Activated naive CD8-positive, alpha-beta T cell treated with anti-CD3 and anti-CD28 coated beads for 36 hours (primary cell): ENCODE data around the gene AKR1C3. TPM values are rescaled to one million over a fixed set of nuclear protein-coding genes. Genes with fewer than 3 reads are reported as not detected.
"Not testable (repeated sequence)": the region's sequence is repeated elsewhere in the genome, so short reads cannot be mapped to it uniquely, and the experiment has no call there.

Source experiments
- DNase-seq: peaks from one replicate; pipeline ENCODE4 v3.0.0; 2021
- H3K27ac Mint-ChIP-seq: one replicate; pipeline ENCODE4 v1.8.0; 2022; ENCODE audit warnings: mild to moderate bottlenecking, moderate library complexity, mixed read lengths
- H3K27me3 Mint-ChIP-seq: one replicate; pipeline ENCODE4 v1.8.0; 2022; ENCODE audit warnings: mild to moderate bottlenecking, mixed read lengths
- H3K36me3 Mint-ChIP-seq: one replicate; pipeline ENCODE4 v1.8.0; 2021; ENCODE audit warnings: mild to moderate bottlenecking, mixed read lengths
- H3K4me1 Mint-ChIP-seq: one replicate; pipeline ENCODE4 v1.8.0; 2021; ENCODE audit warnings: mixed read lengths
- H3K4me3 Mint-ChIP-seq: one replicate; pipeline ENCODE4 v1.8.0; 2022; ENCODE audit warnings: mild to moderate bottlenecking, moderate library complexity, mixed read lengths
- H3K9me3 Mint-ChIP-seq: one replicate; pipeline ENCODE4 v1.8.0; 2022; ENCODE audit warnings: mixed read lengths
- total RNA-seq, 2 experiments: library from RNA; stranded (reverse); gene quantifications; one replicate each; pipeline ENCODE4 v1.2.3, GENCODE V29; 2021

The AKR1C3 gene
- total RNA-seq, 2 experiments from 2014 or later: 0.50 to 0.87 TPM

- H3K27me3 Mint-ChIP-seq: peaks cover 3% of the 10 kb centered on the region
- no peak for DNase-seq
- H3K9me3 Mint-ChIP-seq: no peaks in the 10 kb centered on the region
- no peaks in the 10 kb centered on the region for H3K36me3 Mint-ChIP-seq
- H3K4me3 Mint-ChIP-seq: no peak overlapping the region
- no peak overlapping the region for H3K27ac Mint-ChIP-seq
- H3K4me1 Mint-ChIP-seq: no peaks in the 10 kb centered on the region
These were observed 11.4 kb downstream of the AKR1C3 start for GRCh38 chr10:5105626-5106025.

- Mint-ChIP-seq H3K9me3 (no peaks in the 10 kb centered on the region), H3K27ac (no peak overlapping the region), H3K36me3 (no peaks in the 10 kb centered on the region), H3K4me1 (no peaks in the 10 kb centered on the region), H3K4me3 (no peak overlapping the region), H3K27me3 (peaks cover 3% of the 10 kb centered on the region)
- DNase-seq: no peak
These were observed 12.3 kb downstream of the AKR1C3 start for GRCh38 chr10:5106553-5106952.

DNA sequence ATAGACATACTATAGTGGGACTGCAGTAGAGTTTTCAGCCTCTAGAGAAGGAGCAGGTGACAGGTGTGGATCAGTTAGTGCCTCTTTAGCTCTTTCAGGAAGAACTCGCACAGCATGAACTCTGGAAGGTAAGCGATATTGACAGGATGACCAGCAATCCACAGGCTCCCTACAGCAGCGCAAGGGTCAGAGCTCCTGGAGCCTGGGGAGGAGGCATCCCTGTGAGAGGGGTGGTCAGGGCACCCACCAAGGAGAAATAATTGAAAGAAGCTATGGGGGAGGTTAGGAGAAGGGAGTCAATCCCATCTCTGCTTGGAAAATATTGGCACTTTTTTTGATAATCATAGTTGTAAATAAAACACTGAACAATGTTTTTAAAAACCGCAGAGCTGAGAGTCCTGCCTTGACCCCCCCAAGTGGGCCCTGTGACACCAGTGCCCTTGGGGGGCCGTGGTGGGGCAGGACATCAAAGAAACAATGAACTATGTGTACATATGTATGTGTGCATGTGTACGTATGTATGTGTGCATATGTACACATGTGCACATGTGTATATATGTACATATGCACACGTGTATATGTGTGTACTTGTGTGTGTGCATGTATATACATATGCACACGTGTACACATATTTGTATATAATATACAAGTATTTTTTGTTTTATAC, 13.8 kb downstream of the AKR1C3 start:
- Mint-ChIP-seq H3K4me3 (no peak overlapping the region), H3K27ac (no peak overlapping the region), H3K4me1 (no peaks in the 10 kb centered on the region), H3K27me3 (peaks cover 3% of the 10 kb centered on the region), H3K36me3 (no peaks in the 10 kb centered on the region), H3K9me3 (no peaks in the 10 kb centered on the region)
- no peak for DNase-seq

DNA sequence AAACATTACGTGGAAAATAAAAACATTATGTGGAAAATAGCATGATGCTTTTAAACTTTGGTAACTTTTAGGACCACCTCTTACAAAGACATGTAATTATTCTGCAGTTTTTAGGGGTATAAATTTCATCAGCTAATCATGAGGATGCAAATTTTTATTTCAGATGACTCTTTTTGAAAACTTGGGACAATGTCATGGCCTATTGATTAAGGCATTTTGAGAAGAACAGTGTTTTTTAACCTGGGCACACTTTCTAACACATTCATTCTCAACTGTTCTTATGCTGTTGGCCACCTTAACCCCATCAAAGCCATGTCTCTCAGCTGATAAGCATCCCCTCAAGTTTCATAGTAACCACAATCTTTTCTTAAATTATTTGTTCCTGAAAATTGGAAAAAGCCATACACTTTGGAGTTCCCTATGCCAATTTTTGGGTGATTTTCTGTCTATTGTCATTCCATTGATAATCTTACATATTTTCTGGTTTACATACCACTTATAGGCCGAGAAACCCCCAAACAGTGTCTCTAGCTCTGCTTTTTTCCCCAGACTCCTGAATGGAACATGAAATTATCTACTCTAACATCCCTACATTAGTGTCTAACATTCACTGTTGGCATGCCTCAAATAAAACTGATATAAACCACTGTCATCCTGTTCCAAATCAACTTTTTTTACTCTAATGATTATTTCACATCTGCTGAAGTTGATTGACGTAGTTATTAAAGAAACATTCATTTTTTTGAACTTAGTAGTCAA, 14.6 kb downstream of the AKR1C3 start:
- H3K9me3 Mint-ChIP-seq: no peaks in the 10 kb centered on the region
- H3K36me3 Mint-ChIP-seq: no peaks in the 10 kb centered on the region
- H3K27me3 Mint-ChIP-seq: peaks cover 3% of the 10 kb centered on the region
- no peak overlapping the region for H3K4me3 Mint-ChIP-seq
- no peak for DNase-seq
- no peaks in the 10 kb centered on the region for H3K4me1 Mint-ChIP-seq
- H3K27ac Mint-ChIP-seq: no peak overlapping the region

DNA sequence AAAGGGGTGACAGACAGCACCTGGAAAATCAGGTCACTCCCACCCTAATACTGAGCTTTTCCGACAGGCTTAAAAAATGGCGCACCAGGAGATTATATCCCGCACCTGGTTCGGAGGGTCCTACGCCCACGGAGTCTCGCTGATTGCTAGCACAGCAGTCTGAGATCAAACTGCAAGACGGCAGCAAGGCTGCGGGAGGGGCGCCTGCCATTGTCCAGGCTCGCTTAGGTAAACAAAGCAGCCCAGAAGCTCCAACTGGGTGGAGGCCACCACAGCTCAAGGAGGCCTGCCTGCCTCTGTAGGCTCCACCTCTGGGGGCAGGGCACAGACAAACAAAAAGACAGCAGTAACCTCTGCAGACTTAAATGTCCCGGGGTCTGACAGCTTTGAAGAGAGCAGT, 15.6 kb downstream of the AKR1C3 start:
- not testable (repeated sequence) for H3K4me3 Mint-ChIP-seq, DNase-seq, H3K27me3 Mint-ChIP-seq, H3K27ac Mint-ChIP-seq, H3K4me1 Mint-ChIP-seq, H3K9me3 Mint-ChIP-seq, H3K36me3 Mint-ChIP-seq

DNA sequence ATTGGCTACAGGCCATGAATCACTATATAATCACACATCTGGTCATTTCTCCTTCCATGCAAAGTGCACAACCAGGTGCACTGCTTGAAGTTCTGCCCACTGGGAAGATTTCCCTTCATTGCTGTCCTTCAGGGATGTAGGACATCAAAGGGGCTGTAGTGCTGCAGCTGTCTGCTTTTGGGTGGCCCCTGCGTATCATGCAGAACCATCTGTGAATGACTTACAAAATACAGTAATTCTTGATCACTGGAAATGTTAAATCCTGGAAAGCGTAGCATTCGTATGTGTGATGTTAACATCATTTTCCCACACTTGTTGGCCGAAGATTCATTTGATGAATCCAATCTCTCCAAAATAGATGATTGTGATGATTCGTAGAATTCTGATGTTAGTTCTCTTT, 22.4 kb downstream of the AKR1C3 start:
- Mint-ChIP-seq H3K27me3 (peaks cover 5% of the 10 kb centered on the region), H3K4me3 (no peak overlapping the region), H3K36me3 (no peaks in the 10 kb centered on the region), H3K9me3 (peaks cover 5% of the 10 kb centered on the region), H3K4me1 (peaks cover 5% of the 10 kb centered on the region), H3K27ac (no peak overlapping the region)
- no peak for DNase-seq

- no peaks in the 10 kb centered on the region for H3K36me3 Mint-ChIP-seq
- DNase-seq: no peak
These were observed 22.8 kb downstream of the AKR1C3 start for GRCh38 chr10:5117026-5117425.

GRCh38 chr10:5119997-5120396, 25.8 kb downstream of the AKR1C3 start:
- not testable (repeated sequence) for H3K36me3 Mint-ChIP-seq, H3K4me3 Mint-ChIP-seq, DNase-seq, H3K4me1 Mint-ChIP-seq, H3K27me3 Mint-ChIP-seq, H3K9me3 Mint-ChIP-seq, H3K27ac Mint-ChIP-seq

More at GRCh38 chr10:5117026-5117425, 22.8 kb downstream of the AKR1C3 start:
- H3K4me1 Mint-ChIP-seq: peaks cover 5% of the 10 kb centered on the region
- peaks cover 5% of the 10 kb centered on the region for H3K27me3 Mint-ChIP-seq
- no peak overlapping the region for H3K4me3 Mint-ChIP-seq
- H3K27ac Mint-ChIP-seq: no peak overlapping the region
- H3K9me3 Mint-ChIP-seq: peaks cover 5% of the 10 kb centered on the region

- no peak overlapping the region for H3K4me3 Mint-ChIP-seq
- H3K36me3 Mint-ChIP-seq: no peaks in the 10 kb centered on the region
- H3K27ac Mint-ChIP-seq: no peak overlapping the region
- DNase-seq: no peak
- no peaks in the 10 kb centered on the region for H3K4me1 Mint-ChIP-seq
- H3K27me3 Mint-ChIP-seq: no peaks in the 10 kb centered on the region
- H3K9me3 Mint-ChIP-seq: peaks cover 8% of the 10 kb centered on the region
These were observed 29.7 kb downstream of the AKR1C3 start for GRCh38 chr10:5123886-5124285.

GRCh38 chr10:5125315-5126044, 31.3 kb downstream of the AKR1C3 start:
- no peak for DNase-seq
- H3K36me3 Mint-ChIP-seq: no peaks in the 10 kb centered on the region
- H3K9me3 Mint-ChIP-seq: peaks cover 10% of the 10 kb centered on the region
- no peaks in the 10 kb centered on the region for H3K27me3 Mint-ChIP-seq
- H3K4me1 Mint-ChIP-seq: no peaks in the 10 kb centered on the region
- H3K4me3 Mint-ChIP-seq: no peak overlapping the region
- H3K27ac Mint-ChIP-seq: no peak overlapping the region

DNA sequence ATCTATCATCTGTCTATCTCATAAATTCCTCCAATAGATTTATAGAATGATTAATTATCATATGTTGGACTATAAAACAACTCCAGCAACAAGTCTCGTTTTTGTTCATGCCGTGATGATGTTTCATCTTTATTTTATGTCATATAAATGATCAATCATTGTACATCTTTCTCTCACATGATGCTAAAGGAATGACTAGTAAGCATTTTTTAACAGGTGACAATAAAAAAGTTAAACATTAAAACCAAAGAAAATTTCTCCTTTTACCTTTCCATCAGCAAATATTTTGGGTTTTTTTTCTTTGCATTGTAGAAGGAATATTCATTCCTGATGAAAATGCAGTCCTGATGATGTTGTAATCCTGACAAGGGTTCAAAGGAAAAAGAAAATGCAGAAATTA, 41.4 kb downstream of the AKR1C3 start:
- Mint-ChIP-seq H3K4me3 (no peak overlapping the region), H3K27me3 (peaks cover 3% of the 10 kb centered on the region), H3K36me3 (peaks cover 2% of the 10 kb centered on the region), H3K4me1 (no peaks in the 10 kb centered on the region), H3K27ac (no peak overlapping the region), H3K9me3 (peaks cover 18% of the 10 kb centered on the region)
- DNase-seq: no peak

DNA sequence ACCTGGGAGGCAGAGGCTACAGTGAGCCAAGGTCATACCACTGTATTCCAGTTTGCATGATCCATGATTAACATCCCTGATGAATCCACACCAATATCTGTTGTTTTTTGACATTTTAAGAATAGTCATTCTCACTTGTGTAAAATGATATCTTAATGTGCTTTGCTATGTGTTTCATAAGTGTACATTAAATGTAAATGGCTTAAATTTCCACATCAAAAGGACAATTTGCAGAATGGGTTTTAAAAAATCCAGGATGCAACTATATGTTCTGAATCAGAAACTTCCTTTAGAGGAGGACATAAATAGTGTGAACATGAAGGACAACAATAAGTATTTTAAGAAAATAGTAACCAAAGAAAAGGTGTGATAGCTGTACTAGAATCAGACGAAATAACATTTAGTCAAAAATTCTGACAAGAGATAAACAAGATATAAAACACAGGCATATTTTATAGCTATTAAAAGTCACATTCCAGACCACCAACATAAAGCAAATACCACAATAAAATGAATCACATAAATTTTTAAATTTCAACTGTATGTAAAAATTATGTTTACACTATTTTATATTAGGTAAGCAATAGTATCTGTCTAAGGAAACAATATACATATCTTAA, 42.4 kb downstream of the AKR1C3 start:
- peaks cover 2% of the 10 kb centered on the region for H3K36me3 Mint-ChIP-seq
- peaks cover 18% of the 10 kb centered on the region for H3K9me3 Mint-ChIP-seq
- DNase-seq: no peak
- no peaks in the 10 kb centered on the region for H3K4me1 Mint-ChIP-seq
- no peak overlapping the region for H3K4me3 Mint-ChIP-seq
- peaks cover 3% of the 10 kb centered on the region for H3K27me3 Mint-ChIP-seq
- H3K27ac Mint-ChIP-seq: no peak overlapping the region

- H3K4me1 Mint-ChIP-seq, H3K27me3 Mint-ChIP-seq, H3K4me3 Mint-ChIP-seq, H3K27ac Mint-ChIP-seq, H3K36me3 Mint-ChIP-seq, DNase-seq: not testable (repeated sequence)
- H3K9me3 Mint-ChIP-seq: peaks cover 18% of the 10 kb centered on the region
These were observed 43.5 kb downstream of the AKR1C3 start for GRCh38 chr10:5137699-5138098.

DNA sequence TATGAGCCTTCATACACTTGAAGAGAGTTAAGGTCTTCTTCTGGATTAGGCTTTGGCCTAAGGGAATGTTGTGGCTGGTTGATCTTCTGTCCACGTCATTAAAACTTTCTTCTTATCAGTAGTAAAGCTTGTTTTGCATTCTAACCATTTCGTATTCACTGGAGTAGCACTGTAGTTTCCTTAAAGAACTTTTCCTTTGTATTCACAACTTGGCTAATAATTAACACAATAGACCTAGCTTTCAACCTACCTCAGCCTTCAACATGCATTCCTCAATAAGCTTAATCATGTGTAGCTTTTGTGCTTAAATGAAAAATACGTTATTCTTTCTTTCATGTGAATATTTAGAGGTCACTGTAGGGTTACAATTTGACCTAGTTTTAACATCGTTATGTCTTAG, 48.0 kb downstream of the AKR1C3 start:
- Mint-ChIP-seq H3K27me3 (peaks cover 3% of the 10 kb centered on the region), H3K9me3 (peaks cover 16% of the 10 kb centered on the region), H3K4me1 (no peaks in the 10 kb centered on the region), H3K4me3 (no peak overlapping the region), H3K27ac (no peak overlapping the region), H3K36me3 (no peaks in the 10 kb centered on the region)
- no peak for DNase-seq

DNA sequence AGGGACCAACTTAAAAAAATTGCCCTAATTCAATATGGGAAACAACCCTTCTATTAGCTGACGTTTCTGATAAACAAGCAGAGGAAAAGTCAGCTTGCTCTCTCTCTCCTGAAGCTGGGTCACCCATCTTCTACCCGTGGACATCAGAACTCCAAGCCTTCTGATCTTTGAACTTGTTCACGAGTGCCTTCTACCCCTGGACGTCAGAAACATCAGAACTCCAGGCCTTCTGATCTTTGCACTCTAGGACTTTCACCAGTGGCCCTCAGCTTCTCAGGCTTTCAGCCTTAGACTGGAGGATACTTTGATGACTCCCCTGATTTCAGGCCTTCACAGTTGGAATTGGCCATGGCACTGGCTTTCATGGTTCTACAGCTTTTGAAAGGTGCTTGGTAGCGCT, 48.9 kb downstream of the AKR1C3 start:
- Mint-ChIP-seq H3K9me3 (peaks cover 9% of the 10 kb centered on the region), H3K36me3 (no peaks in the 10 kb centered on the region), H3K4me1 (no peaks in the 10 kb centered on the region), H3K27ac (no peak overlapping the region), H3K27me3 (peaks cover 6% of the 10 kb centered on the region), H3K4me3 (no peak overlapping the region)
- DNase-seq: no peak
